Measurements from ENCODE around the gene SELENOT. TPM values are rescaled to one million over a fixed set of nuclear protein-coding genes. Genes with fewer than 3 reads are reported as not detected.
"Not testable (repeated sequence)": the region's sequence is repeated elsewhere in the genome, so short reads cannot be mapped to it uniquely, and the experiment has no call there.

SELENOT gene
- total and polyA plus RNA-seq, 8 donors: 62.7 to 163 (median 78.0) TPM

DNA sequence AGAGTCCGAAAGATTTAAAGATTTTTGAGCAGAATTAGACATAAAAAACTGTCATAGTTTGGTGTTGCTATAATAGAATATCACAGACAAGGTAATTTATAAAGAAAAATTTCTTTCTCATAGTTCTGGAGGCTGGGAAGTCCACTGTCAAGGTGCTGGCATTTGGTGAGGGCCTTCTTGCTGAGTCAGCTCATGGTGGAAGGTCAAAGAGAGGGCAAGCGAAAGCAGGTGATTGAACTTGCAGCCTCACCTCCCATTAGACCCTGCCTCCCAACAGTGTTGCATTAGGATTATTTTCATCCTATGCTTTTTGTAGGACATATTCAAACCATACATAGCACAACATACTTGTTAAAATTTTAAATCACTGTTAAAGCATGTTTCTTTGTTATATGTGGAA lies 9.9 kb downstream of the SELENOT start:
- intact Hi-C loops (cut with DNase I): no loop called here
- TF ChIP-seq, protein P1, sequence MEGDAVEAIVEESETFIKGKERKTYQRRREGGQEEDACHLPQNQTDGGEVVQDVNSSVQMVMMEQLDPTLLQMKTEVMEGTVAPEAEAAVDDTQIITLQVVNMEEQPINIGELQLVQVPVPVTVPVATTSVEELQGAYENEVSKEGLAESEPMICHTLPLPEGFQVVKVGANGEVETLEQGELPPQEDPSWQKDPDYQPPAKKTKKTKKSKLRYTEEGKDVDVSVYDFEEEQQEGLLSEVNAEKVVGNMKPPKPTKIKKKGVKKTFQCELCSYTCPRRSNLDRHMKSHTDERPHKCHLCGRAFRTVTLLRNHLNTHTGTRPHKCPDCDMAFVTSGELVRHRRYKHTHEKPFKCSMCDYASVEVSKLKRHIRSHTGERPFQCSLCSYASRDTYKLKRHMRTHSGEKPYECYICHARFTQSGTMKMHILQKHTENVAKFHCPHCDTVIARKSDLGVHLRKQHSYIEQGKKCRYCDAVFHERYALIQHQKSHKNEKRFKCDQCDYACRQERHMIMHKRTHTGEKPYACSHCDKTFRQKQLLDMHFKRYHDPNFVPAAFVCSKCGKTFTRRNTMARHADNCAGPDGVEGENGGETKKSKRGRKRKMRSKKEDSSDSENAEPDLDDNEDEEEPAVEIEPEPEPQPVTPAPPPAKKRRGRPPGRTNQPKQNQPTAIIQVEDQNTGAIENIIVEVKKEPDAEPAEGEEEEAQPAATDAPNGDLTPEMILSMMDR (IDR thresholded peaks at IDR 0.05): no peak
- no peak for DNase-seq
- Histone ChIP-seq H3K4me3 (no peak overlapping the region), H3K4me1 (peaks cover 0 to 34% of the 10 kb centered on the region in 2 donors), H3K36me3 (peaks cover 0 to 15% of the 10 kb centered on the region in 2 donors), H3K9me3 (no peaks in the 10 kb centered on the region), H3K27me3 (no peaks in the 10 kb centered on the region), H3K27ac (no peak overlapping the region)
- ATAC-seq: no peak

- intact Hi-C loops (cut with DNase I): no loop called here
- Histone ChIP-seq H3K36me3 (peaks cover 0 to 22% of the 10 kb centered on the region in 2 donors), H3K27me3 (no peaks in the 10 kb centered on the region), H3K9me3 (no peaks in the 10 kb centered on the region), H3K4me3 (no peak overlapping the region), H3K4me1 (peaks cover 0 to 26% of the 10 kb centered on the region in 2 donors), H3K27ac (no peak overlapping the region)
- ATAC-seq: no peak
- TF ChIP-seq, protein P1 (IDR thresholded peaks at IDR 0.05): no peak
- no peak for DNase-seq
Measured at GRCh38 chr3:150613709-150614480, 10.8 kb downstream of the SELENOT start.

- no peak for ATAC-seq
- TF ChIP-seq, protein P1 (IDR thresholded peaks at IDR 0.05): no peak
- intact Hi-C loops (cut with DNase I): no loop called here
- Histone ChIP-seq H3K4me1 (peaks cover 0 to 8% of the 10 kb centered on the region in 2 donors), H3K36me3 (peaks cover 0 to 21% of the 10 kb centered on the region in 2 donors), H3K27me3 (no peaks in the 10 kb centered on the region), H3K4me3 (no peak overlapping the region), H3K27ac (no peak overlapping the region), H3K9me3 (no peaks in the 10 kb centered on the region)
- DNase-seq: no peak
Measured at GRCh38 chr3:150620002-150620689, 17.0 kb downstream of the SELENOT start.

GRCh38 chr3:150622955-150623354 lies 19.8 kb downstream of the SELENOT start:
- H3K9me3 ChIP-seq; H3K27me3 ChIP-seq; ATAC-seq; H3K27ac ChIP-seq; intact Hi-C loops (cut with DNase I); H3K4me1 ChIP-seq; H3K4me3 ChIP-seq; DNase-seq: not testable (repeated sequence)
- H3K36me3 ChIP-seq: peaks cover 0 to 49% of the 10 kb centered on the region in 2 donors

DNA sequence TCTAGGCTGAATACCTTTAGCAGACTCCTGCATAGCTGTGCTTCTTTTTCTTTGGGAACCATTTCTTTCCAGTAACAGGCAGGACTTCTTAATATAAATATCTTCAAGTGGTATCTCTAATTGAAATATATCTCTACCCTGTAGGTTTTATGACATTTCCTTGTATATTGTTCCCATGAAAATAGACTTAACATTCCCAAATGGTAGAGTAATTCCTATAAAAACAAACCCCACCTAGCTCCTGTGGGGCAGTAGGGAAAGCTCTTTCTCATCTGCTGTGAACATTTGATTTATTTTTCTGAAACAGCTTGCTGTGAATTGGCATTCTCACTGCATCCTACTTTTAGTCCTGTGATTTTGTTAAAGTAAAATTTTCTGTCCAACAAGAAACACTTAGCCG lies 20.8 kb downstream of the SELENOT start:
- Histone ChIP-seq H3K4me1 (peaks cover 0 to 8% of the 10 kb centered on the region in 2 donors), H3K4me3 (no peak overlapping the region), H3K9me3 (no peaks in the 10 kb centered on the region), H3K27ac (no peak overlapping the region), H3K36me3 (peaks cover 0 to 51% of the 10 kb centered on the region in 2 donors), H3K27me3 (no peaks in the 10 kb centered on the region)
- DNase-seq: no peak
- TF ChIP-seq, protein P1 (IDR thresholded peaks at IDR 0.05): no peak
- intact Hi-C loops (cut with DNase I): no loop called here
- no peak for ATAC-seq

All from left lung (tissue), 10 donors.